ENCODE measurements around the gene TPSD1.

Gene TPSD1

DNA sequence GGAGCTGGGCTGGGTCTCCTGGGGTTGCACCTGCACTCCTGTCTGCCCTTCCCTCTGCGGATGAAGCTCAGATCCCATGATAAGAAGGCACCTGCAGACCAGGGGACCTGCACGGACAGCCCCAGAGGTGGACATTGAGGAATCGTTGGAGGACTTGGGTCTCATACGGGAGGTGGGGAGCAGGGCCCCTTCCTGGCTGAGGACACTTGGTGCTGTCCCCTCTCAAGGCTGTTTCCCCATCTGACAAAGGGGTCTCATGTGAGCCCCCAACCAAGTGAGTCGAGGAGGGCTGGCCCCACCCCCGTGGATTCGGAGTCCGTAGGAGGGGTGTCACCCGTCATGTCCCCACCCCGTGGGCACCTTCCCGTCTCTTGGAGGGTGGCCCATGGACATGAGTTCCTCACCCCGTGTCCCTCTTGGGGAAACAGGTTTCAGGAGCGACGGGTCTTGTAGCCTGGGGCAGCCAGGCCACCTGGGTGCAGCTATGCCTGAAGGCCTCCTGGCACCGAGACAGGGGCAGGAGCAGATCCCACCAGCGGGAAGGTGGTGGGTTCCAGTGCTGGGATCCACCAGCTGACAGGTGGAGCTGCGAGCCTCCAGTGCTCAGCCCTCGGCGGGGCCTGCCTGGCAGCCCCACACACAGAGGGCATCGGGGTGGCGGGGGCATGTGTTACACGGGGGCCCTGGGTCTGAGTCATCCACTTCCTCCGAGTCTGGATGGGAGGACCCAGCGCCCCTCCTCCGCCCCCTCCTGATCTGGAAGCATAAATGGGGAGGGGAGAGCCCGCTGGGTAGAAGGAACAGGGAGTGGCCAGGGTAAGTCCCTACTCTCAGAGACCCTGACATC is at the start of gene TPSD1:
Gene TPSD1, plus strand, starts transcription at position 794 of the 847 bp plus-strand sequence. CDS start 212 bp downstream, outside the sequence.
- TF ChIP-seq ZBTB7A (IDR thresholded peaks at IDR 0.05; ENCODE audit: low read depth), result 0 out of 2 replicates have a peak, but pooled peaks have one; percentile 30

DNA sequence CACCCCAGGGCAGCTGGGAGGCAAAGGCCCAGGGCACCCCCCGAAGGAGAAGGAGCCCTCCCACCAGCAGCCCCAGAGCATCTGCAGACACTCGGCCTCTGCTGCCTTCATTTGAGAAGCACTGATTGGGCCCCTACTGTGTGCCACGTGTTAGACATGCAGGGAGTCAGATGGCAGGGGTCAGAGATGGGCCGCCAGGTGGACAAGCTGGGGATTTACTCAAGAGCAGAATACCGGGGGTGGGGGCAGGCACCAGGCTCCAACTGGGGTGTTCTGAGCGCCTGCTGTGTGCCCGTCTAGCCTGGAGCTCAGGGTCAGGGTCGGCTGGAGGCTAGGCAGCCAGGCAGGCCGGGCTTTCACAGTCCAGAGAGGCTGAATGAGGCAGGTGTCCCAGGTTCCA is 49.5 kb upstream of the TPSD1 start:
- no peak for TF ChIP-seq YY1 (IDR thresholded peaks at IDR 0.05; ENCODE audit: low read depth)
- TF ChIP-seq, protein P1, sequence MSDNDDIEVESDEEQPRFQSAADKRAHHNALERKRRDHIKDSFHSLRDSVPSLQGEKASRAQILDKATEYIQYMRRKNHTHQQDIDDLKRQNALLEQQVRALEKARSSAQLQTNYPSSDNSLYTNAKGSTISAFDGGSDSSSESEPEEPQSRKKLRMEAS (IDR thresholded peaks at IDR 0.05), result peak; percentile 54; the same call in 1 of the 2 replicates

DNA sequence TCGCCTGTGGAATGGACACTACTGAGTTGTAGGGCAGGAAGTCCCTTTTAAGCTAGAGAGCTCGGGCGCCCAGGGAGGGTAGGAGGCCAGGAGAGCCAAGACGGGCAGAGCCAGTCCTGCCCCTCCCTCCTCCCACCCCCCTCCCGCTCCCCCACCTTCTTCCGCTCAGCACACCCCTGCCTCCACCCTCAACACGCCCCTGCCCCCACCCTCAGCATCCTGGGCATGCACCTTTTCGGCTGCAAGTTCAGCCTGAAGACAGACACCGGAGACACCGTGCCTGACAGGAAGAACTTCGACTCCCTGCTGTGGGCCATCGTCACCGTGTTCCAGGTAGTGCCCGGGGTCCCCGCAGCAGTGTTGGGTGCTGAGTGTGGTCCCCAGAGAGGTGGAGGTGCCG is 49.1 kb upstream of the TPSD1 start:
- no peak for TF ChIP-seq CEBPB (IDR thresholded peaks at IDR 0.05)
- no peak for TF ChIP-seq TCF12 (IDR thresholded peaks at IDR 0.05; ENCODE audit: low read depth)
- TF ChIP-seq ZBTB7A (IDR thresholded peaks at IDR 0.05; ENCODE audit: low read depth), result no peak
- TF ChIP-seq, protein P2, sequence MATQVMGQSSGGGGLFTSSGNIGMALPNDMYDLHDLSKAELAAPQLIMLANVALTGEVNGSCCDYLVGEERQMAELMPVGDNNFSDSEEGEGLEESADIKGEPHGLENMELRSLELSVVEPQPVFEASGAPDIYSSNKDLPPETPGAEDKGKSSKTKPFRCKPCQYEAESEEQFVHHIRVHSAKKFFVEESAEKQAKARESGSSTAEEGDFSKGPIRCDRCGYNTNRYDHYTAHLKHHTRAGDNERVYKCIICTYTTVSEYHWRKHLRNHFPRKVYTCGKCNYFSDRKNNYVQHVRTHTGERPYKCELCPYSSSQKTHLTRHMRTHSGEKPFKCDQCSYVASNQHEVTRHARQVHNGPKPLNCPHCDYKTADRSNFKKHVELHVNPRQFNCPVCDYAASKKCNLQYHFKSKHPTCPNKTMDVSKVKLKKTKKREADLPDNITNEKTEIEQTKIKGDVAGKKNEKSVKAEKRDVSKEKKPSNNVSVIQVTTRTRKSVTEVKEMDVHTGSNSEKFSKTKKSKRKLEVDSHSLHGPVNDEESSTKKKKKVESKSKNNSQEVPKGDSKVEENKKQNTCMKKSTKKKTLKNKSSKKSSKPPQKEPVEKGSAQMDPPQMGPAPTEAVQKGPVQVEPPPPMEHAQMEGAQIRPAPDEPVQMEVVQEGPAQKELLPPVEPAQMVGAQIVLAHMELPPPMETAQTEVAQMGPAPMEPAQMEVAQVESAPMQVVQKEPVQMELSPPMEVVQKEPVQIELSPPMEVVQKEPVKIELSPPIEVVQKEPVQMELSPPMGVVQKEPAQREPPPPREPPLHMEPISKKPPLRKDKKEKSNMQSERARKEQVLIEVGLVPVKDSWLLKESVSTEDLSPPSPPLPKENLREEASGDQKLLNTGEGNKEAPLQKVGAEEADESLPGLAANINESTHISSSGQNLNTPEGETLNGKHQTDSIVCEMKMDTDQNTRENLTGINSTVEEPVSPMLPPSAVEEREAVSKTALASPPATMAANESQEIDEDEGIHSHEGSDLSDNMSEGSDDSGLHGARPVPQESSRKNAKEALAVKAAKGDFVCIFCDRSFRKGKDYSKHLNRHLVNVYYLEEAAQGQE (IDR thresholded peaks at IDR 0.05; ENCODE audit: low read depth), result no peak
- TF ChIP-seq FOXM1 (IDR thresholded peaks at IDR 0.05; ENCODE audit: borderline replicate concordance, low read depth), result no peak
- TF ChIP-seq EP300 (IDR thresholded peaks at IDR 0.05; ENCODE audit: borderline replicate concordance), result no peak
- TF ChIP-seq CREB1 (IDR thresholded peaks at IDR 0.05; ENCODE audit: low read depth), result no peak
- no peak for TF ChIP-seq TEAD4 (IDR thresholded peaks at IDR 0.05)
- TF ChIP-seq TAF1 (IDR thresholded peaks at IDR 0.05; ENCODE audit: low read depth), result no peak
- no peak for TF ChIP-seq RAD21 (IDR thresholded peaks at IDR 0.05; ENCODE audit: low read depth)
- TF ChIP-seq, protein P1 (IDR thresholded peaks at IDR 0.05), result no peak
- TF ChIP-seq, protein P3, sequence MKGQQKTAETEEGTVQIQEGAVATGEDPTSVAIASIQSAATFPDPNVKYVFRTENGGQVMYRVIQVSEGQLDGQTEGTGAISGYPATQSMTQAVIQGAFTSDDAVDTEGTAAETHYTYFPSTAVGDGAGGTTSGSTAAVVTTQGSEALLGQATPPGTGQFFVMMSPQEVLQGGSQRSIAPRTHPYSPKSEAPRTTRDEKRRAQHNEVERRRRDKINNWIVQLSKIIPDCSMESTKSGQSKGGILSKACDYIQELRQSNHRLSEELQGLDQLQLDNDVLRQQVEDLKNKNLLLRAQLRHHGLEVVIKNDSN (IDR thresholded peaks at IDR 0.05), result no peak
- TF ChIP-seq NFIC (IDR thresholded peaks at IDR 0.05), result no peak
- TF ChIP-seq EGR1 (IDR thresholded peaks at IDR 0.05), result no peak
- TF ChIP-seq YY1 (IDR thresholded peaks at IDR 0.05; ENCODE audit: low read depth), result no peak

DNA sequence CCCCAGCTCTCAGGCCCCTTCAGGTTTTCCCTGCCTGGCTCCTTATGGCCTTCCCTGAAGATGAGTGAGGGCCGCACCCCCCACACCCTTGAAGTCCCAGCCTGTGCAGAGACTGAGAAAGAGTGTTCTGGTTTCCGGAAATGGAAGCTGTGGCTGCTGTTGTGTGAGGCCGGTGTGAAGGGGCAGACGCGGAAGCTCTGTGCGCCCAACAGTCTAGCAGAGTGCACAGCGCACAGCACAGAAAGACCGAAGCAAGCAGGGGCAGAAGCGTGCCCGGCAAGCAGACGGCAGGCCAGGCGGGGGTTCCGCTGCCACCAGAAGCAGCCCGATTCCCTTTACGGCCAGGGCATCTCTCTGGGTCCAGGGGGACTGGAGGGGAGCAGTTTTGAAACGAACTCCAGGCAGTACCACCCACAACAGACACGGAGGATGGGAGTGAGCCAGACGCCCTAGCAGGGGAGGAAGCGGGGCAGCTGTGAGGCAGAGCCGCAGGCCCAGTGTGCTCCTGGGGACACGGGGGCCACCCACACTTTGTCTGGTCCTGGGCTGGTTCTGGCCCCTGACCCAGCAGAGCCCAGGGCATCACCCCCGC is 47.5 kb upstream of the TPSD1 start:
- TF ChIP-seq CEBPB (IDR thresholded peaks at IDR 0.05), result no peak
- TF ChIP-seq, protein P3 (IDR thresholded peaks at IDR 0.05), result no peak
- TF ChIP-seq RAD21 (IDR thresholded peaks at IDR 0.05; ENCODE audit: low read depth), result no peak
- TF ChIP-seq, protein P1 (IDR thresholded peaks at IDR 0.05), result no peak
- TF ChIP-seq, protein P2 (IDR thresholded peaks at IDR 0.05; ENCODE audit: low read depth), result no peak
- TF ChIP-seq NFIC (IDR thresholded peaks at IDR 0.05), result no peak

DNA sequence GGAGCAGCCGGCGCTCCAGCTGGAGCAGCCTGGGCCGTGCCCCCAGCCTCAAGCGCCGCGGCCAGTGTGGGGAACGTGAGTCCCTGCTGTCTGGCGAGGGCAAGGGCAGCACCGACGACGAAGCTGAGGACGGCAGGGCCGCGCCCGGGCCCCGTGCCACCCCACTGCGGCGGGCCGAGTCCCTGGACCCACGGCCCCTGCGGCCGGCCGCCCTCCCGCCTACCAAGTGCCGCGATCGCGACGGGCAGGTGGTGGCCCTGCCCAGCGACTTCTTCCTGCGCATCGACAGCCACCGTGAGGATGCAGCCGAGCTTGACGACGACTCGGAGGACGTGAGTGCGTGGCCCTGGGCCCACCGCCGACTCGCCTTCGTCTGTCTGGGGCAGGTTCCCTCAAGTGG is 46.8 kb upstream of the TPSD1 start:
- TF ChIP-seq EP300 (IDR thresholded peaks at IDR 0.05; ENCODE audit: borderline replicate concordance), result no peak
- TF ChIP-seq CEBPB (IDR thresholded peaks at IDR 0.05), result no peak
- no peak for TF ChIP-seq EGR1 (IDR thresholded peaks at IDR 0.05)
- no peak for TF ChIP-seq TCF12 (IDR thresholded peaks at IDR 0.05; ENCODE audit: low read depth)
- no peak for TF ChIP-seq FOXM1 (IDR thresholded peaks at IDR 0.05; ENCODE audit: borderline replicate concordance, low read depth)
- TF ChIP-seq NFIC (IDR thresholded peaks at IDR 0.05), result no peak
- no peak for TF ChIP-seq YY1 (IDR thresholded peaks at IDR 0.05; ENCODE audit: low read depth)
- TF ChIP-seq, protein P2 (IDR thresholded peaks at IDR 0.05; ENCODE audit: low read depth), result no peak
- TF ChIP-seq, protein P3 (IDR thresholded peaks at IDR 0.05), result no peak
- TF ChIP-seq TEAD4 (IDR thresholded peaks at IDR 0.05), result no peak
- no peak for TF ChIP-seq ZBTB7A (IDR thresholded peaks at IDR 0.05; ENCODE audit: low read depth)
- TF ChIP-seq CREB1 (IDR thresholded peaks at IDR 0.05; ENCODE audit: low read depth), result no peak
- TF ChIP-seq TAF1 (IDR thresholded peaks at IDR 0.05; ENCODE audit: low read depth), result no peak
